ENCODE results near the gene CELF2. TPM values are rescaled to one million over a fixed set of nuclear protein-coding genes. Genes with fewer than 3 reads are reported as not detected.

Gene CELF2
- total RNA-seq, 1 donor from 2014 or later, result 68.3 TPM

GRCh38 chr10:11046776-11047160 lies 29.1 kb downstream of the CELF2 start:
- intact Hi-C loops (cut with micrococcal nuclease), result no loop called here
- no peak for DNase-seq
- peak; percentile 2 for ATAC-seq

DNA sequence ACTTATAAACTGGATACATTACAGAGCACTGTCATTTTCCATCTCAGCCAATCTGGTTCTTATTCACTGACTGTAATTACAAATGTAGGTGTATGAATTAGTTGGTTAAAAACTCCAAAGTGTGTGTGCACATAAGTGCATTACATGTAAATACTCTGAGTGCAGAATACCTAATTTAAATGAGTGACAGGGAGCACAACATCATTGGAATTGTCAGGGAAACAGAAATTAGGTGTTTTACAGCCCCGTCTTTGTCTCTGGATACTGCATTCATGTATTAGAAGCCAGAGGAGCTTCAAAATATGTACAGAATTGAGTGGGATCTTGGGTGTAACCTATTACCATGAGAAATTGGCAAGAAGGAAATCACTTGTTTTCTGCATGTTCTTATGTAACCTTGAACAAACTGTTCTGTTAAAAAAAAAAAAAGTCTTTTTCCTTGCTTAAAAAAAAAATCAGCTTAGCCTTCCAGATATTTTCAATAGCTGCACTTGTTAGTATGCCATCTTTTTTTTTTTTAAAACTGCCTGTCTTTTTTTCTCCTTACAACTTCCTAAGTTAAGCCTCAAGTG lies 31.1 kb downstream of the CELF2 start:
- DNase-seq (no peak), ATAC-seq (peak; percentile 41)
- intact Hi-C loops (cut with micrococcal nuclease), result no loop called here

DNA sequence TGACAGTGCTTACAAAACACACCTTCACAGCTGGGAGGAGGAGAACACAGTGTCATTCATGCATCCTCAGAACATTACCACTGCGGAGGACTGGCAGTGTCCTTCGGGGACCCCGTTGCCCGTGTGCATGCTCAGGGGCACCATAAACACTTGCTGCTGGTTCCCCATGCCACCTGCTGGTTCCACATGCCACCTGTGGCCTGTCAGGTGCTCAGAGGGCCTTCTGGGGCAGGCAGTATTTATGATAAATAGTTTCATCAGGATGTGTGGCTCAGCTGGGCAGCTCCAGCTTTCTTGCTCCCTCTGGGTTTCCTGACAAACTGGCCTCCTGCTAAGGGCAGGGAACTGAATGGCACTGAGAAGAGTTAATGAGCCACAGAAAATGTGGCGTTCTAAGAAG lies 32.1 kb downstream of the CELF2 start:
- DNase-seq (no peak), ATAC-seq (no peak)
- intact Hi-C loops (cut with micrococcal nuclease), result no loop called here

DNA sequence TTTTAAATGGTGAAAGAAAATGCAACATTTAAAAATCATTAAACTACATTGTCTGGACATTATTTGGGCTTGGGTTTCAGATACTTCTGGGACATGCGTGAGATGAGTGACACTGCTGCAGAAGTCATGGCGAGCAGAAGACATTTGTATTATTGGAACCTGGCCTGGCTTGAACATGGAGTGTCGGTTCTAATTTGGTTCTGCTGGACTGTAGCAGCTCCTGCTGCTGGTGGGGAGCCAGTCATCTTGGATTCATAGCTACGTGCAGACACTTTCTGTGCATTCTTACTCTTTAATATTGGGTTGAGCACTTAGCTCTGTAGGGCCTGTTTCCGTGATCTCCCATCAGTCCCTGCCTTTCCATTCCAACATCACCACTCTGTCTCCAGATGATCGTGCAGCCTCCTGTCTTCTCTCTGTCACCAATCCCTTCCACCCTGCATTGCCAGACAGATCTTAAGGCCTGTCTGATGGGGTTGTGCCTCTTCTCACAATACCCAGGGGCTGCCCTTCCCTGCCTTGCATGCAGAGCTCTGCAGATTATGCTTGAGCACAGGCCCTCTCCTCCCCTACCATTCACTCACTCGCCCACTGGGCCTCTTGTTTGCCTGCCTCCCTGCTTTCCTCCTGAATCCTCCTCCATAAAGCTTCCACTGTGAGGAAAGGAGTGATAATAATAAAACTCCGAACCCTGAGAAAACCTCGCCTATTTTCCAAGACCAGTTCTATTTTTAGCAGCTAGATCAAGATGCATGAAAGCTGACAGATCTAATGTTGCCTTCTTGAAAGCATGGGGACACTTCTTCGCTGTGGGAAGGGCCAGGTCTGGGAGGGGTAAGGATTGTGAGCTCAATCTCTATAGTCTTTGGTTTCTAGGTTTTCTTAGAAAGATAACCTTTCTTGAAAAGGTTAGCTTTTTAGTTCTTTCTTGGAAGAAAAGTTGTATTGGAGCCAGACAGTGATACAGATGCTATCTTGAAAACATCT lies 32.9 kb downstream of the CELF2 start:
- peak; percentile 2 for ATAC-seq
- intact Hi-C loops (cut with micrococcal nuclease), result no loop called here

DNA sequence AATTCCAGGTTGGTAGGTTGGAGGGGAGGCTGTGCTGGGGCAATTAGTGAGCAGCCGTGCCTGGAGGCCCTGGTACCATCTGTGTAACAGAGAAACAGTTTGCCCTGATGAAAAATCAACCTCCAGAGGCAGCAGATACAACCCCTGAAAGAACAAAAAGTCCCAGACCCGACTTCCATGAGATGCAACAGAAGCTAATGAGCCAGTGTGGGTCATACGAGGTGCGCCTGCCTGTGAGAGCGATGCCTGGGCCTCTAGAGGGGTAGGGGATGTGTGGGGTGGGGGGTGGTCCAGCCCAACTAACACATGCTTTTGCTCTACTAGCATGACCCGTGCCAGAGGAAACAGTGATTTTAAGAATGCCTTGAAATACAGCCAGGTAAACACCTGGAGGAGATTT lies 39.3 kb downstream of the CELF2 start:
- ATAC-seq (peak; percentile 63), DNase-seq (no peak)
- intact Hi-C loops (cut with micrococcal nuclease), result no loop called here

More for the DNA sequence above, 32.9 kb downstream of the CELF2 start:
- no peak for DNase-seq

DNA sequence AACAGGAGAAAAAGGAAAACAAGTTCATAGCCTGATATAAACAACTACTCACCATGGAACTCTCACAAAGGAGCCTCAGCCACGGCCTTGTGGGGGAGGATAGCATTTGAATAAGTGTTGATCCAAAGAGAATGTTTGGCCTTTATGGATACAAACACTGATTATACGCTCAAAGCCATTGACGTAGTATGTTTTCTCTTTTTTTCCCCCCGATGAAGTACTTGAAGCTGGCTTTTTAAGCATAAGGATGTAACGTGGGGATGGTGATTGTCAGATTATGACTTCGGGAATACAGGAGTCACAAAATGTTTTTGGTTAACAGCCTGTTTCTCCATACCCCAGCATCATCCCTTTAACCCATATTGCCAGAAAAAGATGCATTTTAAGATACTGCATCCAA lies 39.8 kb downstream of the CELF2 start:
- ATAC-seq (peak; percentile 29), DNase-seq (no peak)
- intact Hi-C loops (cut with micrococcal nuclease), result no loop called here

- peak; percentile 16 for ATAC-seq
- no peak for DNase-seq
- intact Hi-C loops (cut with micrococcal nuclease), result no loop called here
Measured at GRCh38 chr10:11057994-11058393, 40.3 kb downstream of the CELF2 start.

DNA sequence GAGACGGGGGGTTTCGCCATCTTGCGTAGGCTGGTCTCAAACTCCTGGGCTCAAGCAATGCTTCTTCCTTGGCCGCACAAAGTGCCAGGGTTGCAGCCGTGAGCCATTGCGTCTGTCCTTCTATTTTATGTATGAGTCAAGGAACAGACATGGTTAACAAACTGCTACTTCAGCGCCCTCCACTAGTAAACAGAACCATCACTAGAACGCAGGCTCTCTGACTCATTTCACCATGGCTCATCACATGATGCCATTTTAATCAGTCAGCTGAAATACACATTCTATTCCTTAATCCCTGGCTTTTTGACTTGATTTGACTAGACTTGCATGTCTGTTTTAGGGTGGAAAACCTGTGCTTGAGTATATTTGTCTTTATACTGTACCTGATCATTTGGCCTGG lies 41.3 kb downstream of the CELF2 start:
- ATAC-seq, result peak; percentile 15
- no peak for DNase-seq
- intact Hi-C loops (cut with micrococcal nuclease), result no loop called here

DNA sequence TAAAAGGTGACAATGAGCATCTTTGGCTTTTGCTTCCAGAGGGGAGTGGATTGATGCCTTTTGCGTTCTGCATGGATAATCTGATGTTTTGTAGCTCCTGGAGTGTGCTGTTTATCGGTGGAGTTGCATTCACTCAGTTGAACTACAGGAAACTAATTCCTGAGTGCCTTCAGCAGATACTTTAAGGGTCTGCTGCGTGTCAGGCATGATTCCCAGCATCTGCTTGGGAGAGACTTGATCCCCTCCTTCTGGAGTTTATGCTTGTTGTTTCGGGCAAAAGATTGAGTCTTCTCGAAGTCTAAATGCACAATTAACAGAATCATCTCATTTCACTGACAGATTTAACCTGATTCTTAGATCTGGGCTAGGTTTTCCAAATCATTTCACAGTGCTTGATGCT lies 46.2 kb downstream of the CELF2 start:
- ATAC-seq (no peak), DNase-seq (no peak)
- intact Hi-C loops (cut with micrococcal nuclease), result no loop called here

- intact Hi-C loops (cut with micrococcal nuclease), result no loop called here
- no peak for ATAC-seq
- no peak for DNase-seq
Measured at GRCh38 chr10:11064832-11065231, 47.2 kb downstream of the CELF2 start.

DNA sequence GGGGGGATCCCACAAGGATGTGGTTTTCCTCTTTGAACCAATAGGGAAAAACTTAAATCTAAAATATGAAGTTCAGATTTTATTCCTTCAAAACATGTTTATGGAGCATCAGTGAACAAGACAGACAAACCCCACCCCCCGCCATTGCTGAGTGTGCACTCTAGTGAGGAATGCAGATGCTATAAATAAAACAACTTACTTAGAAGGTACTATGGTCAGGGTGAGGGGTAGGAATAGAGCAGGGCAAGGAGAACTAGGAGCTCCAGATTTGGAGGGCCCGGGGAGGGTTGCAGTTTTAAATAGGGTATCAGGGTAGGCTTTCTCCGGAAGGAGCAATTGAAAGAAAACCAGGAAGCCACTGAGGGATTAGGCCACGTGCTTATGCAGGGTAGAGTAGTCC lies 47.9 kb downstream of the CELF2 start:
- DNase-seq, result no peak
- ATAC-seq, result peak; percentile 62
- intact Hi-C loops (cut with micrococcal nuclease), result no loop called here

DNA sequence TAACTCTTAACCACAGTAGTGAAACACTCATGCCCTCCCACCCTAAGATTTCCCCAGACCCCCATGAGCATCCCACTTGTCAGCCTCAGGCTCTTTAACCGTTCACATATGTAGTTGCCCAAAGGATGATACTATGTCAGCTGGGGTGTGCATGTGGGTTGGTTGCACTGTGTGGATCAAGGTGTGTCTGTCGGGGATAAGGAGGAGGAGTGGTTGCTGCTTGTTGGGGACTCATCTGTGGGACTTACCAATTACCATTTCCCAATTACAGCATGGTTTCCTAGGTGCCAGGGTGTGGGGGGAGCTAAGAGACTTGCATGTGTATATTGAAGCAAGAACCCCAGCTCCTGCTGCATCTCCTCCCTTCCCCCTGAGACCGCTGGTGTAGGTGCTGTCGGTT lies 48.8 kb downstream of the CELF2 start:
- DNase-seq (no peak), ATAC-seq (peak; percentile 20)
- intact Hi-C loops (cut with micrococcal nuclease), result no loop called here

DNA sequence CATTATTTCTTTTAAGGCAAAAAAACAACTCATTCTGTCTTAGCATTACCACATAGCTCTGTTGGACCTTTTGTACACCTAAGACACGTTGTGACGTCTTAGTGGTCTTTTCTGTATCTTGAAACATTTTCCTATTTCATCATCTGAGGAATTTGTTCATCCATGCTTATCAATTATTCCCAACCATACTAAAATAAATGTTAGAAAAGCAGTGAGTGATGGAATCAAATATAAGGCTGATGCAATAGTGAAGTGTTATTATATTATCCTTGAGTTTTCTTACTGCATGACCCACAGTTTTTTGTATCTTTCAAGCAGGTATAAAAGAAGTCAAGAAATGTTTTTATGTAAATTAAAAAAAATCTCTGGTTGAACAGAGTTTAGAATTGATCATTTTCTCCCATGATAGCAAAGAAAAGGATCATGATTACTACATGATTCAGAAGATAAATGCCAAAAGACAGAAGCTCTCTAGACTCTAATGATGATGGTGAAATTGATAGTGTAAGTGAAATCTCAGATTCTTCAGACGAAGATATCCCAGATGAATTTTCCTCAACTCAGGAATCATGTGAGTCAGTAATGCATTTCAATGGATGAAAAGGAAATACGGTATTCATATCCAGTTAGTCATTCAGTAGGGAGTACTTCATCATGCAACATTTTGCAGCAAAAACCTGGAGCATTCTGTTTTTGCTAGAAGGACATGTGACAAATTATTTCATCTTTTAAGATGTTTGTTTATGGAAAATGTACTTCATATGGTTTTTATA lies 51.4 kb downstream of the CELF2 start:
- ATAC-seq (no peak), DNase-seq (no peak)
- intact Hi-C loops (cut with micrococcal nuclease), result no loop called here

DNA sequence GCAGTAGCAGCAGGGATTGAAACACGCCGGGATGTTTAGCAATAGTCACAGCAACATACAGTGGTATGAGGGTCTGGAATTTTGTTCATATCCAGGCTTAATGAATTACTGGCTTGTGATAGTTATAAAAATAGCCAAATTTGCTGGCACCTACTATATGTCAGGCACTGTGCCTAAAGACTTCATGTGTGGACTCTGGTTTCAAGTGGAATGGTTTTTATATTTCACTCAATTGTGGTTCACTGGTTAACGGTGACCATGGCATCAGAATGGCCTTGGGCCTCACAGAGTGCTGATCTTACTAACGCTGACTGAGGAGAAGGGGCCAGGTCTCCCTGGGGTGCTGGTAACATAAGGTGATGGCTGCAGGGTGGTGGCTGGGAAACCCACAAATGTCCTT lies 55.7 kb downstream of the CELF2 start:
- ATAC-seq (peak; percentile 89), DNase-seq (no peak)
- intact Hi-C loops (cut with micrococcal nuclease), result no loop called here

GRCh38 chr10:11074536-11075267 lies 57.0 kb downstream of the CELF2 start:
- ATAC-seq, result peak; percentile 42
- intact Hi-C loops (cut with micrococcal nuclease), result no loop called here
- no peak for DNase-seq

DNA sequence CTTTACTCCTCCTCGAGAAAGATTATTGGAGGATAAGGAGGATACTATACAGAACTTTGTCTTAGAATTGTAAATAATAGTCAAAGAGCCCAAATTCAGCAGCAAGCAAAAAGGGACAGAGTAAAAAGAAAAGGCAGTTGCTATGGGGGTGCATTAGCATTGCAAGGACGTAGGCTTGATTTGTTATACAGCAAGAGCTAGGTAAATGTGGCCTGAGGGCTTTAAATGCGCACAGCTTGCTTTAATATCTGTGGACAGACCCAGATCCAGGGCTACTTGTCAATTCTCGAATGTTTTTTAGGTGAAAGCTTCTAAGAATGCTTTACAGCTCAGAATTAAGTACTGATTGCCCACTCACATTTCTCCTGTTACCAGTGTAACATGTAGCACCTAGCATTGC lies 58.5 kb downstream of the CELF2 start:
- intact Hi-C loops (cut with micrococcal nuclease), result no loop called here
- no peak for ATAC-seq
- DNase-seq, result no peak

DNA sequence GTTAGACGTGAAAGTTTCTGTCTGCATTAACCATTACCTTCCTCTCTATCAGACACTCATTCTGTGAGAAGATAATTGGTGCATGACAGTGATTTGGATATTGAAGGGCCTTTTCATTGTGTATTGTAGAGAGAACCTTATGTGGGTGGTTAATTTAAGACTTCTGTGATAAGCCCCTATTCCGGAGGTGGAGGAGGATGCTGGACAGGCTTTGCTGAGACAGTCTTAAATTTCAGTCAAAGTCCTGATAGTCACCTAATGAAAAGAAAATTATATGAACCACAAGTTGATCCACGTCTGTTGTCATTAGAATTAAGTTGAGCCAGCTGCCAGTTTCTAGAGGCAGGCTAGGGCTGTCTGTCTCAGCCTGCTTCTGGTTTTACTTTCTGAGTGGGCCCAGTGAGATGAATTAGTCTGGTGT lies 62.9 kb downstream of the CELF2 start:
- intact Hi-C loops (cut with micrococcal nuclease), result no loop called here
- DNase-seq, result no peak
- ATAC-seq, result peak; percentile 8

GRCh38 chr10:11081408-11081807 lies 63.7 kb downstream of the CELF2 start:
- intact Hi-C loops (cut with micrococcal nuclease), result no loop called here
- no peak for DNase-seq
- peak; percentile 26 for ATAC-seq

GRCh38 chr10:11082526-11082925 lies 64.9 kb downstream of the CELF2 start:
- ATAC-seq, result no peak
- intact Hi-C loops (cut with micrococcal nuclease), result no loop called here

More at GRCh38 chr10:11082526-11082925, 64.9 kb downstream of the CELF2 start:
- DNase-seq, result no peak
